HL-60/S4 treated with retinoic acid at 250 ng/mL for 4 days and 3 days (cell line): Measurements from ENCODE around the gene FURIN.

ENCODE experiments used
- in situ Hi-C: fragments of 300-500 bp; cut with MboI; formaldehyde crosslinking; loops from 2 replicates; pipeline ENCODE4 v1.7.0; 2022; ENCODE audit warnings: low sequenced_read_pairs

The FURIN gene

DNA sequence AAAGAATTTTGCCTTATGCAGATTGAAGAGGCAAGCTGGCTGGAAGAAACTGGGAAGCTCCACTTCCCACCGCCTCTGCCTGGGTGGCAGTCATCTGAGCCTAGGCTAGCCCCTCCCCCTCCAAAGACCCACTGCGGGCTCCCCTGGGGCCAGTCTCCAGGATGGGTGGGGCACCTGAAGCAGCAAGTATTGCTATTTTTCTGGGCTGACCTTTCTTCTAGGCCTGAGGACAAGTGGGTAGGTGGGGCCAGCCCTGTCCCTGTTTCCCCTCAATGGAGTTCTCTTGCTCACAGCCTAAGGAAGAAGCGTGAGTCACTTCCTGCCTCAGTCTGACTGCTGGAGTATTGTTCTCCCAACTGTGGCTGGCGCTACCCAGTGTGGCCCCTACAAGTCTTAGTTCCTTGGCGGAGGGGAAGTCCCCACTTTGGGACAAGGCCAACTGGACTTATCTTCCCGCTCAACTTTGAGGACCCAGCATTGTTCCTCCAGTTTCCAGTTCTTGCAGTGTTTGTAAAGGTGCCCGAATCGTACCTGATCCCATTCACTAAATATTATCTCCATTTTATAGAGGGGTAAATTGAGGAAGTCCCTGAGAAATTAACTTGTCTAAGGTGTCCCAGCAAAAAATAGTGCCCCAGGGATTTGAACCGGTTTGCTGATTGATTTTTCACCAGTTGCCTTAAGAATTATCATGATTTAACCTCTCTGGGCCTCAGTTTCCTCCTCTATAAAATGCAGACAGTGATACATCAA lies 1.4 kb downstream of the FURIN start:
- in situ Hi-C loops = no loop called here

DNA sequence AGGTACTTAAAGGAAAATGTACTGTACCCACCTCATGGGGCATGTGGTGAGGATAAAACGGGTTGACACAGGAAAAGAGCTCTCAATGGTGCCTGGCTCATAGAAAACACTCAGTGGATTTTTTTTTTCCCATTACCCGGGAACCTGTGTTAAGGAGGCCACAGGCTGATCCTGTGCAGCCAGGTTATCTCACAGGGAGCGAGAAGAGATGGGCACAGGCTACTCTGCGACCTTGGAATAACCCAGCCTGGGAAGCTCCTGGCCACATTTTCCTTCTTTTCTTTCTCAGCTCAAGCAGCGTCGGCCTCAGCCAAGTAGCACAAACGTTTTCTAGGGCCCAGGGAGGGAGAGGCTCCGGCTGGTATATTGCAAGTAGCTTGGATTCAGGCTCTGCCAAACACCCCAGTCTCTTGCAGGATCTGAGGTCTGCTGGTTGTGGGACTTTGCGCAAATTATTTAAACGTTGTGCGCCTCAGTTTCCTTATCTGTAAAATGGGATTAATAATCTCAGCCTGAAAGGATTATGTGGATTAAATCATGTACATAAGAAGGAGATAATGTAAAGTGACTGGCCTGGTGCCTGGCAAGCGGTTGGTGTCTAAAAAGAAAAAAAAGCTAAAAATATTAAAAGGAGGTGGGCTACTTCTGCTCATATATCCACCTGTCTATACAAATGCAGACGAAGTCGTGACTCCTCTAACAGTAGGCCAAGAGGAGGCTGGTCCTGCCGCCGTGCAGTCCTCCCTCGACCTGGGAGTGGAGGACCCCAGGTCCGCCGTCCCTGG lies 2.2 kb downstream of the FURIN start:
- in situ Hi-C loops = no loop called here

DNA sequence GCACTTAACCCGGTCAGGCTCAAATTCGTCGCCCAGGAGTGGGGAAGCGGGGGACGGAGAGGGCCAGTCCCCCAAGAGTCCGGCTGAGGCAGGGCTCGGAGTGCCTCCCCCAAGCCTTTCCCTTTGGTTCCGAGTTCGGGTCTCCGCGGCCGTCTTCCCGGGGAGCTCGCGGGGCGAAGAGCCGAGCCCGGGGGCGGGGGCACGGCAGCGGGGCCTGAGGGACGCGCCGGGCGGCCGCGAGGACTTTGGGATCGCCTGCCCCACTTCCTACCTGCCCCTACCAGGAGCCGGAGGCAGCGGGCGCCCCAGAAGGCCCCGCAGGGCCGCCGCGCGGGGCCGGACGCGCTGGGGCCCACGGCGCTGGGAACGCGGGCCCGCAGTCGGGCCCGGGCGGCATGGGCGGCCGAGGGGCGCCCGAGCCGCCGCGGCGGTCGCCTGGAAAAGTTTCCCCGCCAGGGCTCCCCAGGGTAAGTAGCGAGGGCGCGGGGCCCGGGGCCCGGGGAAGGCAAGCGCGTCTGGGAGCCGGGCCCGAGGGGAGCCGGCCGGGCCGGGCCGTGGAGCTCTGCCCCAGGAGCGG lies 2.8 kb downstream of the FURIN start:
- in situ Hi-C loops = no loop called here

DNA sequence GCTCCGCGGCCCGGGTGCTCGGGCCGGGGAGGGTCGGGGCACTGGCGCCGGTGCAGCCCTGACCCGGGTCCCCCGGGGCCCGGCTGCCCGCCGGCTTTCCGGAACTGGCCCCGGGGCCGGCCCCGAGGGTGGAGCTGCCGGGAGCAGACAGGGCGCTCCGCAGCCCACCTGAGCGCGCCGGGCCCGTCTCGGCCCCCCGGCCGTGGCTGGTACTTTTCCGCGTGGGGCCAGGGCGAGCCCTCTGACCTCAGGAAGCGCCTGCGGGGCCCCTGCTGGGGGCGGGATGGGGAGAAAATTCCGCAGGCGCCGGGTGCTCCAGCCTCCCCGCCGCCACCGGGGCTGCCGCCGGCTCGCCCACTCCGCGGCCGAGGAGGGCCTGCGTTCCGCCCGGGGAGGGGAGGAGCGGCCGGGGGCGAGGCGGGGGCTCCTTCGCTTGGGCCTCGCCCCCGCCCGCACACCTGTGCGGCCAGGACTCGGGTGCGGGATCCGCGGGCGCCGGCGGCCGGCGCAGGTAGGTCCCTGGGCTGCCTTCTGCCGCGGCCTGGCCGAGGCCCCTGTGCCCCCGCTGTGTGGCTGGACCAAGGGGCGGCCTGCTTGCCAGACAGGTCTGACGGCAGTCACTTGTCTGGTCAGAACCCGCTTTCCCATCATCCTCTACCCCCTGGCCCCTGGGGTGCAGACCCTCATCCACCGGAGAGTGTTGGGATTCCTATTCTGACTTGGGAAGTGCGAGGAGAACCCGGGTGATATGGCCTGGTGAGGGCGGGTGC lies 3.5 kb downstream of the FURIN start:
- in situ Hi-C loops = no loop called here

DNA sequence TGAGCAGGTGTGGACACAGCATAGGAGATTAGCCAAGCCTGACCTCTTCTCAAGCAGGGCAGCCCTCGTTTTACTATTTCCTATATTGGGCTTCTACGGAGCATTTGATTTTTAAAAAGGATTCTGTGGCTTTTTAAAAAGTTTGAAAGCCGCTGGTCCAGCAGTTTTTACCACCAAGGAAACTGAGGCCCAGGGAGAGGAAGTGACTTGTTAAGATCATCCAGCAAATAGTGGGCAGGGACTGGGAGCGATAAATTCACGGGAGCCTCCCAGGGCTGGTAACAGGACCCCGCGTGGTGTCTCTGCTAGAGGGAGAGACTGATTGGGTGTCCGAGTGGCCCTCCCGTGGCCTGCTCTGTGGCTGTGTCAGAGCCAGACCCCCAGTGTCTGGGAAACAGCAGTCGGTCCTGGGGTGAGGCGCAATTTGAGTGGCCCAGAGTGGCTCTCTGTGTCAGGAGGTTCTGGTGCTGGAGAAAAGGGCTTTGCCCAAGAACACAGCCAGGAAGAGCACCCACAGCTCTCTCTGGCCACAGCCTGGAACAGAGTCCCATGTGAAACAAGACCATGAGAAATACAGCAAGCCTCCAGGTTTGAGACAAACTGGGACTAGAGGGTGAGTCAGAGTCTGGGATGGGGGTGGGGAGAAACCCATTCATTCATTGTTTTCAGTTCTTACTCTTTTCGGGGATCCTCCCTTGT lies 4.2 kb downstream of the FURIN start:
- in situ Hi-C loops = no loop called here

DNA sequence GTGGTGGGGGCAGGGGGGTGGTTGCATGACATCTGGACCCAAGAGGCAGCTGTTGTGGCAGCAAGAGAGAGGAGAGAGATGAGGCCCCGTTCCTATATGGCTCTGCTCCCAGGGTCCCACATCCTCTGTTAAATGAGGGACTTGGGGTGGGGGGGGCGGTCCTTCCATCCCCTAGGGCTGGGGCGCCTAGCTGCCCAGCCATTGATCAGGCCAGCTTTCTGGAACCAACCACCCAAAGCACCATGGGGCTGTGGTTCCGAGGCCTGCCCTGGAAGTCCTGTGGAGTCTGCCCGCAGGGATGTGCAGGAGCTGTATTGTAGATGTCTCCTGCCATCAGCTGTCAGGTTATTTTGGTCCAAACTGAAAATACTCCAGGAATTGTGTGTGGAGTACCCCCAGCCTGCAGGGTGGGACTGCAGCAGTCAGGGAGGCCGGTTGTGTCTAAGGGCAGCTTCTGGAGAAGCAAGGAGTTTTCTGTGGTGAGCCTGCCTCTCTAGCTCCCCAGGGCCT lies 5.2 kb downstream of the FURIN start:
- in situ Hi-C loops = no loop called here

DNA sequence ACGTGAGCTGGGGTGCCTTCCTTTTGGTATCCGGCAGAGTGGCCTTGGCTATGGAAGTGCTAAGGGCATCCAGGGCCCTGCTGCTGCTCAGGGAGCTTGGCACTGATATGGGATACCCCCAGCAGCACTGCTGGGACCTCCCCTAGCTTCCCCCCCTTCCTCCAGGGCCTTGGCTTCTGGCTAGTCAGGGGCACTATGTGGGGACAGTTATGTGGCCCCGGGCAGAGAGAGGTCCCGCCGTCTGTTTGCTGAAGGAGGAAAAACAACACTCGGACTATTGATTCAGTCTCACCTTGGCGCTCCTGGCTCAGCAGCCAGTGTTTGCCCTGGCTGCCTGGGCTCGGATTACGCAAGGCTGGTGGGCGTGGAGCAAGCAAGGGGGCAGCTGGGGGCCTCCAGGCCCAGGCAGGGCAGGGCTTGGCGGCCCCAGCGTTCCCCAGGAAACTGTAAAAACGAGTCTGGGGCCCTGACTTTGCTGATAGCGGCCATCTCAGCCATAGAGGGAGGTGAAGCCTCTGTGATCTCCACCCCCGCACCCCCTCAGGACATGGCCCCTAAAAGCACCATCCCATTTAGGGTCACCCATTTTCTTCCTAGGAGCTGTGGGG lies 5.7 kb downstream of the FURIN start:
- in situ Hi-C loops = no loop called here

DNA sequence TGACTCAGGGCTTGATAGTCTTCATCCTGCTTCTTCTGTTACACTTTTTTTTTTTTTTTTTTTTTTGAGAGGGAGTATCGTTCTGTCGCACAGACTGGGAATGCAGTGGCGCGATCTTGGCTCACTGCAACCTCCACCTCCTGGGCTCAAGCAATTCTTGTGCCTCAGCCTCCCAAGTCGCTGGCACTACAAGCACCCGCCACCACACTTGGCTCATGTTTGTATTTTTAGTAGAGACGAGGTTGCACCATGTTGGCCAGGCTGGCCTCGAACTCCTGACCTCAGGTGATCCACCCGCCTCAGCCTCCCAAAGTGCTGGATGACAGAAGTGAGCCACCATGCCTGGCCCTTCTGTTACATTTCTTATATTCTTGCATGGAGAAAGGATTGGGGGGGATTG lies 6.6 kb downstream of the FURIN start:
- in situ Hi-C loops = loop anchor here (25.0 kb wide), 1 partner anchor 563 kb away; no protein-coding TSS in a partner anchor

DNA sequence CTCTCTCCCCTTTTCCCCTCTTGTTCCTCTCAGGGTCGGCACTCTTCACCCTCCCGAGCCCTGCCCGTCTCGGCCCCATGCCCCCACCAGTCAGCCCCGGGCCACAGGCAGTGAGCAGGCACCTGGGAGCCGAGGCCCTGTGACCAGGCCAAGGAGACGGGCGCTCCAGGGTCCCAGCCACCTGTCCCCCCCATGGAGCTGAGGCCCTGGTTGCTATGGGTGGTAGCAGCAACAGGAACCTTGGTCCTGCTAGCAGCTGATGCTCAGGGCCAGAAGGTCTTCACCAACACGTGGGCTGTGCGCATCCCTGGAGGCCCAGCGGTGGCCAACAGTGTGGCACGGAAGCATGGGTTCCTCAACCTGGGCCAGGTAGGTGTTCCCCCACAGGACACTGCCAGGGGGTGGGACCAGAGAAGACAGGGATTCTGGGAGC lies 7.2 kb downstream of the FURIN start:
- in situ Hi-C loops = loop anchor here (25.0 kb wide), 1 partner anchor 563 kb away; no protein-coding TSS in a partner anchor

DNA sequence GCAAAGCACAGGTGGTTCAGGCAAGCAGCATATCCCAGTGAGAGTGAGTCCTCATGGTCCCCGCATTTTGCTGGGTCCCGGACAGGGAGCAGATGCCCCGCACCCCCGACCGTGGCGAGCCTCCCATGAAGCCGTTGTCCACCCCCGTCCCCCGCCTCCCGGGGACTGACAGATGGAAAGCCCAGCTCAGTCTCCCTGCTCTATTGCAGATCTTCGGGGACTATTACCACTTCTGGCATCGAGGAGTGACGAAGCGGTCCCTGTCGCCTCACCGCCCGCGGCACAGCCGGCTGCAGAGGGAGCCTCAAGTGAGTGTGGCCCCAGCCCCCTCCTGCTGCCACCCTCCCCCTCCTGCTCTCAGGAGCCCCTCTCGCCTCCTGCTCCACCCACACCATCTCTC lies 7.7 kb downstream of the FURIN start:
- in situ Hi-C loops = loop anchor here (25.0 kb wide), 1 partner anchor 564 kb away; no protein-coding TSS in a partner anchor

DNA sequence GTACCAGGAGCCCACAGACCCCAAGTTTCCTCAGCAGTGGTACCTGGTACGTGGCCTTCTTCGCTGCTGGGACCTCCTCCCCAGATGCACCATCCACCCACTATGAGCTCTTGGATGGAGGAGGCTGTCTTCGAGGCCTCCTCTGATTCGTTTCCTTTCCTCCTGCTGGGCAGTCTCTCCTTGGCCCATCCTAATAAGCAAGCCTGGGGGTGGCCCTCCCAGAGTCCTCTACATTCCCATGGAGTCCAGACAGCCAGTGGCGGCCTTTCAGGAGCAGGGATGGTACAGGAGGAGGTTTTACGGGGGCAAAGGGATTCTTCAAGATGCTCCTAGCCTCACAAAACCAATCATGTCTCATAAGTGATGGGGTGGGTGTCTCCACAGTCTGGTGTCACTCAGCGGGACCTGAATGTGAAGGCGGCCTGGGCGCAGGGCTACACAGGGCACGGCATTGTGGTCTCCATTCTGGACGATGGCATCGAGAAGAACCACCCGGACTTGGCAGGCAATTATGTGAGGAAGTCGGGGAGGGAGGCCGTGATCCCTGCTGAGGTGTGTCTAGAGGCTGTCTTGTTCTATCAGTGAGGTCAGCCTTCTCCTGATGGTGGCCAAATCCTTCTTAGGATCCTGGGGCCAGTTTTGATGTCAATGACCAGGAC lies 8.3 kb downstream of the FURIN start:
- in situ Hi-C loops = loop anchor here (25.0 kb wide), 1 partner anchor 564 kb away; no protein-coding TSS in a partner anchor

DNA sequence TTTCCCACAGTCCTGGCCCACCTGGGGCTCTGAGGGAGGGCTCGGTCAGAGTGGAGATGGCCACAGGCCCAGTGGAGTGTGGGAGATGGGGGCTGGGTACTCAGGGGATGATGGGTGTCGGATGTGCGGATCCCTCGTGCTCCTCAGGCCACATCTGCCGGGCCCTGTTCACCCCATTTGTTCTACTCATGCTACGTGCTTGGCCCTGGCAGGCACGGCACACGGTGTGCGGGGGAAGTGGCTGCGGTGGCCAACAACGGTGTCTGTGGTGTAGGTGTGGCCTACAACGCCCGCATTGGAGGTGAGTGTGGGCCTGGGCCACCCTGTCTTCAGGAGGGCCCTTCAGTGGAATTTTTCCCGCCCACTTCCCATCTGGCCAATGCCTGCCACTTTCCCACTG lies 8.9 kb downstream of the FURIN start:
- in situ Hi-C loops = loop anchor here (25.0 kb wide), 1 partner anchor 565 kb away; no protein-coding TSS in a partner anchor

DNA sequence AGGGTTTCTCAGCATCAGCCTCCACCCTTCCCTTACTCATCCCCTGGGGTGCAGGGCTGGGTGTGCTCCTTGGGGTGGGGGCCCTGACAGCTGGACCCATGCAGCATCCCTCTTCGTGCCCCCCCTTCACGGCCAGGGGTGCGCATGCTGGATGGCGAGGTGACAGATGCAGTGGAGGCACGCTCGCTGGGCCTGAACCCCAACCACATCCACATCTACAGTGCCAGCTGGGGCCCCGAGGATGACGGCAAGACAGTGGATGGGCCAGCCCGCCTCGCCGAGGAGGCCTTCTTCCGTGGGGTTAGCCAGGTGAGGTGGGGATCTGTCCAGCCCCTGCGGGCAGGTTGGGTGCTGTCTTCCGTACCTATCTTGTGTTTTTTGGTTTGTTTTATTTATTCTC lies 9.6 kb downstream of the FURIN start:
- in situ Hi-C loops = loop anchor here (25.0 kb wide), 1 partner anchor 566 kb away; no protein-coding TSS in a partner anchor

DNA sequence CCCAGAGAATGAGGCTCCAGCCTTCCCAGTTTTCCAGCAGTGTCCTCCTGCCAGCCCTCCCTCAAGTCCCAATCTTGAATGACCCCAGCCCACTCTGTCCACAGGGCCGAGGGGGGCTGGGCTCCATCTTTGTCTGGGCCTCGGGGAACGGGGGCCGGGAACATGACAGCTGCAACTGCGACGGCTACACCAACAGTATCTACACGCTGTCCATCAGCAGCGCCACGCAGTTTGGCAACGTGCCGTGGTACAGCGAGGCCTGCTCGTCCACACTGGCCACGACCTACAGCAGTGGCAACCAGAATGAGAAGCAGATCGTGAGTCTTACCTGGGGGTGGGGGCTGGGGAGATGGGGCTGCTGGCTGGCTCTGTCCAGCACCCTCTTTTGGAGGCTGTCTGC lies 10.3 kb downstream of the FURIN start:
- in situ Hi-C loops = loop anchor here (25.0 kb wide), 1 partner anchor 566 kb away; no protein-coding TSS in a partner anchor

DNA sequence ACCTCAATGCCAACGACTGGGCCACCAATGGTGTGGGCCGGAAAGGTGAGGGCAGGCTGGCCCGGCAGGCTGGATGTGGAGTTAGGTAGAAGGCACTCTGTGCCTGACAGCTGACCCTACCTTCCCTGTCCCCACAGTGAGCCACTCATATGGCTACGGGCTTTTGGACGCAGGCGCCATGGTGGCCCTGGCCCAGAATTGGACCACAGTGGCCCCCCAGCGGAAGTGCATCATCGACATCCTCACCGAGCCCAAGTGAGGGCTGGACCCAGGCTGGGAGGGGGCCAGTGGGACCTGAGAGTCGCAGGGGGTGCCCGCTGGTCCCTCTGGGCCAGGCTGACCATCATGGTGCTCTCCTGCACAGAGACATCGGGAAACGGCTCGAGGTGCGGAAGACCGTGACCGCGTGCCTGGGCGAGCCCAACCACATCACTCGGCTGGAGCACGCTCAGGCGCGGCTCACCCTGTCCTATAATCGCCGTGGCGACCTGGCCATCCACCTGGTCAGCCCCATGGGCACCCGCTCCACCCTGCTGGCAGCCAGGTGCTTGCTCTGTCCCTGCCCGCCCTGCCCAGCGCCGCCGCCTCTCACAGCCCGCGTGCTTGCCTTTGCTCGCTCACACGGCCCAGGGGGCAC lies 11.5 kb downstream of the FURIN start:
- in situ Hi-C loops = loop anchor here (25.0 kb wide), 1 partner anchor 568 kb away; no protein-coding TSS in a partner anchor

DNA sequence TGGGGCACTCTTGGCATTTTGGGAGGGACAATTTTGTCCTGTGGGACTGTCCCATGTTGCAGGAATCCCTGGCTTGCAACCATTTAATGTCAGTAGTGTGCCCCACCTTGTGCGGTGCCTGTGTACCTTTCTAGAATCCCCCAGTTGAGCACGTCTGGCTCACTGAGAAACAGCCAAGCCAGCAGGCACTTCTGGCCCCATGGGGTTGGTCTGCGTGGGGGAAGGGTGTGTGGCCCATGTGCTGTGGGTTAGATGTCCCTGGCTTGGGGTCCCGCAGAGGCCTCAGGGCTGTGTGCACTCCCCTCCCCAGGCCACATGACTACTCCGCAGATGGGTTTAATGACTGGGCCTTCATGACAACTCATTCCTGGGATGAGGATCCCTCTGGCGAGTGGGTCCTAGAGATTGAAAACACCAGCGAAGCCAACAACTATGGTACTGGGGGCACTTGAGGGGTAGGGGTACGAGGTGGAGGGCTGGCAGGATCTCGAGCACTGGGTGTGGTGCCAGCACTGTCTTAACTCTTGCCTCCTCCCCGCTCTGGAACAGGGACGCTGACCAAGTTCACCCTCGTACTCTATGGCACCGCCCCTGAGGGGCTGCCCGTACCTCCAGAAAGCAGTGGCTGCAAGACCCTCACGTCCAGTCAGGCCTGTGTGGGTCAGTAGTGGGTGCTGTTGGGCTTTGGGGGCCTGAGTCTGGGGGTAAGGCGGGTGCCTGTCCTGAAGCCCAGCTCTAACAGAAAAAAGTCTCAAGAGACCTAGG lies 12.2 kb downstream of the FURIN start:
- in situ Hi-C loops = loop anchor here (25.0 kb wide), 1 partner anchor 568 kb away; no protein-coding TSS in a partner anchor

DNA sequence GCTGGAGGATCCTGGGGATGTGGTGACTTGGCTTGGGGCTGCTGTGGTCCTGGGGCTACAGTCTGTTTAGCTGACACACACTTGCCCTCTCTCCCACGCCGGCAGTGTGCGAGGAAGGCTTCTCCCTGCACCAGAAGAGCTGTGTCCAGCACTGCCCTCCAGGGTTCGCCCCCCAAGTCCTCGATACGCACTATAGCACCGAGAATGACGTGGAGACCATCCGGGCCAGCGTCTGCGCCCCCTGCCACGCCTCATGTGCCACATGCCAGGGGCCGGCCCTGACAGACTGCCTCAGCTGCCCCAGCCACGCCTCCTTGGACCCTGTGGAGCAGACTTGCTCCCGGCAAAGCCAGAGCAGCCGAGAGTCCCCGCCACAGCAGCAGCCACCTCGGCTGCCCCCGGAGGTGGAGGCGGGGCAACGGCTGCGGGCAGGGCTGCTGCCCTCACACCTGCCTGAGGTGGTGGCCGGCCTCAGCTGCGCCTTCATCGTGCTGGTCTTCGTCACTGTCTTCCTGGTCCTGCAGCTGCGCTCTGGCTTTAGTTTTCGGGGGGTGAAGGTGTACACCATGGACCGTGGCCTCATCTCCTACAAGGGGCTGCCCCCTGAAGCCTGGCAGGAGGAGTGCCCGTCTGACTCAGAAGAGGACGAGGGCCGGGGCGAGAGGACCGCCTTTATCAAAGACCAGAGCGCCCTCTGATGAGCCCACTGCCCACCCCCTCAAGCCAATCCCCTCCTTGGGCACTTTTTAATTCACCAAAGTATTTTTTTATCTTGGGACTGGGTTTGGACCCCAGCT lies 13.0 kb downstream of the FURIN start:
- in situ Hi-C loops = loop anchor here (25.0 kb wide), 1 partner anchor 569 kb away; no protein-coding TSS in a partner anchor
